HepG2 (cell line): ENCODE data around the gene SLIT3. TPM values are rescaled to one million over a fixed set of nuclear protein-coding genes. Genes with fewer than 3 reads are reported as not detected.

Source experiments
- ATAC-seq: fragments of 200-7000 bp; cut with Tn5 transposase; 3 replicates; pipeline ENCODE4 v1.9.1; 2020; ENCODE audit warnings: mild to moderate bottlenecking, moderate library complexity
- BruUV-seq: library from RNA; stranded (reverse); fragments of 400-500 nt; replicated peaks from 2 replicates; lab custom pipeline; 2021; lab: Mats Ljungman, UMichigan
- CTCF ChIA-PET: fragments of 300-600 bp; formaldehyde crosslinking; extraction: SDS; loops from one replicate; lab custom pipeline; 2021; ENCODE audit warnings: low total read pairs, inconsistent platforms, low intra/inter-chr PET ratio; lab: Yijun Ruan, JAX
- POLR2A ChIA-PET: fragments of 350-600 bp; sonication (Branson Sonifier 250); formaldehyde crosslinking; loops from one replicate; lab custom pipeline; 2020; ENCODE audit warnings: antibody characterized with exemption, inconsistent platforms; lab: Yijun Ruan, JAX
- DNase-seq: peaks from one replicate; pipeline ENCODE4 v3.0.0-alpha.2; 2015; ENCODE audit warnings: low spot score
- FAIRE-seq: peaks from 3 replicates; lab custom pipeline; 2011; peaks lifted over from hg19 to GRCh38; lab: Jason Lieb, UNC
- H2AFZ ChIP-seq: one replicate; pipeline ENCODE4 v1.6.1; 2011; ENCODE audit warnings: low read length, inconsistent platforms
- H3K27ac ChIP-seq: fragments of 300-600 bp; 3 replicates; pipeline ENCODE4 v1.8.0; 2011; ENCODE audit warnings: mixed run types, mild to moderate bottlenecking, mixed read lengths, low read length, inconsistent platforms; ENCODE audit not compliant: insufficient read depth; ENCODE audit errors: extremely low read length
- H3K27me3 ChIP-seq, 2 experiments: fragments of 200-600 bp in 1 of 2; 2 replicates in 1 of 2; 3 replicates in 1 of 2; pipeline versions ENCODE4 v1.6.0 to v1.8.0; 2011; ENCODE audit warnings: low read length in 2 of 2, mild to moderate bottlenecking in 2 of 2, moderate library complexity in 2 of 2, inconsistent platforms in 1 of 2; ENCODE audit not compliant: insufficient read depth in 2 of 2, control insufficient read depth in 1 of 2
- H3K36me3 ChIP-seq, 2 experiments: fragments of 200-600 bp in 1 of 2; replicated peaks in 1 of 2; 2 replicates in 1 of 2; 3 replicates in 1 of 2; pipeline versions ENCODE4 v1.5.1 to v1.8.0; 2011; ENCODE audit warnings: low read length in 2 of 2, inconsistent platforms in 1 of 2; ENCODE audit not compliant: insufficient read depth in 2 of 2, control insufficient read depth in 1 of 2
- H3K4me1 ChIP-seq: 2 replicates; pipeline ENCODE4 v1.5.1; 2012; ENCODE audit warnings: low read length, inconsistent platforms; ENCODE audit not compliant: insufficient read depth
- H3K4me2 ChIP-seq: 2 replicates; pipeline ENCODE4 v1.6.0; 2011; ENCODE audit warnings: low read depth, low read length, inconsistent platforms
- H3K4me3 ChIP-seq, 3 experiments: fragments of 200-600 bp in 1 of 3; sonication (generic), shearing (Covaris generic) in 1 of 3; replicated peaks in 1 of 3; 2 replicates each; pipeline ENCODE4 v1.5.1; 2011 to 2016; ENCODE audit warnings: low read length in 3 of 3, inconsistent platforms in 2 of 3, low read depth in 2 of 3, mild to moderate bottlenecking in 2 of 3, control low read depth in 1 of 3, mixed read lengths in 1 of 3; ENCODE audit not compliant: insufficient read depth in 1 of 3
- H3K79me2 ChIP-seq: one replicate; pipeline ENCODE4 v1.6.1; 2011; ENCODE audit warnings: low read length, inconsistent platforms; ENCODE audit not compliant: insufficient read depth
- H3K9ac ChIP-seq: 2 replicates; pipeline ENCODE4 v1.6.0; 2011; ENCODE audit warnings: mild to moderate bottlenecking, low read depth, low read length, inconsistent platforms; ENCODE audit not compliant: insufficient read depth
- H3K9me3 ChIP-seq: 2 replicates; pipeline ENCODE4 v1.5.1; 2012; ENCODE audit warnings: mild to moderate bottlenecking, low read length
- H4K20me1 ChIP-seq: 2 replicates; pipeline ENCODE4 v1.6.0; 2011; ENCODE audit warnings: inconsistent platforms, mild to moderate bottlenecking, low read length, moderate library complexity; ENCODE audit not compliant: insufficient read depth
- ARHGAP35 ChIP-seq: sonication (generic); formaldehyde crosslinking; IDR thresholded peaks from 2 replicates; pipeline ENCODE4 v1.9.0; 2022; ENCODE audit warnings: mild to moderate bottlenecking, inconsistent platforms, moderate library complexity, missing genetic modification reagents, borderline replicate concordance
- ATF3 ChIP-seq: sonication (generic); formaldehyde crosslinking; IDR thresholded peaks from 2 replicates; pipeline ENCODE4 v1.4.0; 2020; ENCODE audit warnings: missing genetic modification reagents
- EZH2 ChIP-seq: conservative IDR thresholded peaks from 2 replicates; pipeline ENCODE4 v1.6.1; 2012; ENCODE audit warnings: mild to moderate bottlenecking, low read depth, low read length, moderate library complexity
- FOXJ3 ChIP-seq: sonication (generic); formaldehyde crosslinking; IDR thresholded peaks from 2 replicates; pipeline ENCODE4 v1.4.0; 2020; ENCODE audit warnings: missing genetic modification reagents, mild to moderate bottlenecking, borderline replicate concordance
- KAT2B ChIP-seq: fragments of 150-350 bp; IDR thresholded peaks from 2 replicates; pipeline ENCODE4 v1.6.1; 2014; ENCODE audit warnings: low read depth, low read length, borderline replicate concordance
- MLXIP ChIP-seq: sonication (generic); formaldehyde crosslinking; IDR thresholded peaks from 2 replicates; pipeline ENCODE4 v1.9.0; 2021; ENCODE audit warnings: missing genetic modification reagents, borderline replicate concordance
- NFE2L2 ChIP-seq: fragments of 150-350 bp; IDR thresholded peaks from 2 replicates; pipeline ENCODE4 v1.6.1; 2014; ENCODE audit warnings: low read length
- NONO ChIP-seq, 2 experiments: fragments of 450-650 bp in 1 of 2; sonication (generic) in 1 of 2; formaldehyde crosslinking in 1 of 2; IDR thresholded peaks in 1 of 2; conservative IDR thresholded peaks in 1 of 2; 2 replicates each; pipeline versions ENCODE4 v1.6.1 to v1.8.0; 2017 to 2022; ENCODE audit warnings: mild to moderate bottlenecking in 1 of 2, missing genetic modification reagents in 1 of 2, moderate library complexity in 1 of 2
- XBP1 ChIP-seq: sonication (generic); formaldehyde crosslinking; IDR thresholded peaks from 2 replicates; pipeline ENCODE4 v1.5.0; 2020; ENCODE audit warnings: missing genetic modification reagents
- ZNF136 ChIP-seq: sonication (generic); formaldehyde crosslinking; IDR thresholded peaks from 2 replicates; pipeline ENCODE4 v1.8.1; 2022; ENCODE audit warnings: low read depth, mild to moderate bottlenecking, moderate library complexity, missing genetic modification reagents
- ZNF546 ChIP-seq: sonication (generic); formaldehyde crosslinking; conservative IDR thresholded peaks from 2 replicates; pipeline ENCODE4 v1.8.1; 2023; ENCODE audit warnings: mild to moderate bottlenecking, missing genetic modification reagents
- ZNF557 ChIP-seq: sonication (generic); formaldehyde crosslinking; IDR thresholded peaks from 2 replicates; pipeline ENCODE4 v1.4.0; 2020; ENCODE audit warnings: missing genetic modification reagents
- ZNF607 ChIP-seq: sonication (generic); formaldehyde crosslinking; IDR thresholded peaks from 2 replicates; pipeline ENCODE4 v1.5.1; 2020; ENCODE audit warnings: missing genetic modification reagents, mild to moderate bottlenecking, borderline replicate concordance
- ZNF674 ChIP-seq: sonication (generic); formaldehyde crosslinking; IDR thresholded peaks from 2 replicates; pipeline ENCODE4 v1.5.0; 2020; ENCODE audit warnings: low read depth, mild to moderate bottlenecking, missing genetic modification reagents
- ZNF703 ChIP-seq: sonication (generic); formaldehyde crosslinking; IDR thresholded peaks from 2 replicates; pipeline ENCODE4 v1.5.1; 2020; ENCODE audit warnings: missing genetic modification reagents, mild to moderate bottlenecking, moderate library complexity, borderline replicate concordance
- ZNF749 ChIP-seq: sonication (generic); formaldehyde crosslinking; IDR thresholded peaks from 2 replicates; pipeline ENCODE4 v1.8.0; 2022; ENCODE audit warnings: mild to moderate bottlenecking, missing genetic modification reagents, moderate library complexity, borderline replicate concordance
- ZNF773 ChIP-seq: sonication (generic); formaldehyde crosslinking; IDR thresholded peaks from 2 replicates; pipeline ENCODE4 v1.4.0; 2020; ENCODE audit warnings: missing genetic modification reagents, borderline replicate concordance
- WGBS: methylation state at CpG from one replicate; pipeline ENCODE4 v1.1.6; 2017; ENCODE audit warnings: low lambda C conversion rate; 5-methylcytosine and 5-hydroxymethylcytosine counted together
- in situ Hi-C: cut with HindIII; loops from 2 replicates; pipeline ENCODE4 v1.10.0; 2017; ENCODE audit warnings: low pct_unique_long_range_greater_than_20kb; ENCODE audit not compliant: extremely low pct_ligation_motif_present
- intact Hi-C: fragments of 100-400 bp; cut with micrococcal nuclease; formaldehyde crosslinking; loops from one replicate; pipeline ENCODE4 v1.10.0; 2022; ENCODE audit not compliant: unreplicated experiment
- polyA plus RNA-seq, 8 experiments: library from polyadenylated mRNA; depleted of rRNA in 3 of 8; stranded (reverse) in 7 of 8; unstranded in 1 of 8; fragments of >200 nt; fragmentation: Illumina TruSeq in 4 of 8; extraction: Trizol in 4 of 8; gene quantifications; 2 replicates each; pipeline versions ENCODE4 v1.2.1 to v1.2.3, GENCODE V29; 2011 to 2016; ENCODE audit warnings: low read depth in 4 of 8, missing spikeins in 1 of 8, mixed read lengths in 1 of 8; ENCODE audit not compliant: insufficient read depth in 1 of 8
- total RNA-seq, 5 experiments: library from RNA; depleted of rRNA; stranded (reverse); fragments of >200 nt; fragmentation: Illumina TruSeq; extraction: Trizol; gene quantifications; 2 replicates each; pipeline ENCODE4 v1.2.3, GENCODE V29; 2016; ENCODE audit warnings: low read depth in 1 of 5
- TF ChIP-seq, protein P1 (sequence below): sonication (generic); formaldehyde crosslinking; IDR thresholded peaks from 2 replicates; pipeline ENCODE4 v1.4.0; 2020; ENCODE audit warnings: missing genetic modification reagents

SLIT3 gene
- total and polyA plus RNA-seq, 2 of the 13 experiments (the other 11 are each of a cell fraction or from before 2014, with no cell fraction given): not detected

DNA sequence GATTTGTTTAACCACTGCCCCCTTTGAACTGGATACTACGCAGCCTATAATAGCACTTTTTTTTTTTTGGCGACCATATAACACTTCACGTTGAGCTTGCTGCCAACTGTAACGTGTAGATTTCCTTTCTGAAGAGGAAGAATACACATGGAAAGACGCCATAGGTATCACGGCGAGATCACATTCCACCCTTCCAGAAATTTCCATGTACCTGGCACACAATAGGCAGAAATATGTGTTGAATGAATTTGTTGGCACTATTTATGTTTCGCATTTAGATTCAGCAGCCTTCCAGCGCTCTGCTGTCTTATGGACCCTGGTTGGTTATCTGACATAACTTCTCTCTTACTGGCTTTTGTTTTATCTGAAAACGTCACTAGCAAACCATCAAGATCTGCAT, 250.3 kb downstream of the SLIT3 start:
- Histone ChIP-seq H3K79me2 (no peaks in the 10 kb centered on the region), H3K9me3 (no peaks in the 10 kb centered on the region), H3K4me2 (no peak overlapping the region), H3K27me3 (peaks cover 2 to 34% of the 10 kb centered on the region in 2 experiments; a peak in 3 of 5 replicates), H3K27ac (no peak overlapping the region), H3K9ac (no peak overlapping the region), H3K4me1 (no peaks in the 10 kb centered on the region)
- POLR2A ChIA-PET: no interaction called here
- CTCF ChIA-PET: no interaction called here
- intact Hi-C loops: no loop called here
- 30% methylated on average over 10 of the region's 10 CpGs for WGBS
- TF ChIP-seq XBP1 (CRISPR knock-in tag) (no peak), KAT2B (no peak), ZNF546 (CRISPR knock-in tag) (no peak), ZNF557 (CRISPR knock-in tag) (no peak), ZNF703 (CRISPR knock-in tag) (no peak), EZH2 (no peak), ATF3 (no peak), ARHGAP35 (CRISPR knock-in tag) (no peak), NFE2L2 (no peak), ZNF674 (CRISPR knock-in tag) (no peak), ZNF136 (no peak), ZNF607 (CRISPR knock-in tag) (no peak), ZNF773 (CRISPR knock-in tag) (no peak), ZNF749 (CRISPR knock-in tag) (no peak), NONO (IDR thresholded peaks at IDR 0.05) (no peak), NONO (CRISPR knock-in tag; conservative IDR thresholded peaks at IDR 0.05) (no peak), FOXJ3 (no peak), MLXIP (CRISPR knock-in tag) (no peak)
- TF ChIP-seq, protein P1, sequence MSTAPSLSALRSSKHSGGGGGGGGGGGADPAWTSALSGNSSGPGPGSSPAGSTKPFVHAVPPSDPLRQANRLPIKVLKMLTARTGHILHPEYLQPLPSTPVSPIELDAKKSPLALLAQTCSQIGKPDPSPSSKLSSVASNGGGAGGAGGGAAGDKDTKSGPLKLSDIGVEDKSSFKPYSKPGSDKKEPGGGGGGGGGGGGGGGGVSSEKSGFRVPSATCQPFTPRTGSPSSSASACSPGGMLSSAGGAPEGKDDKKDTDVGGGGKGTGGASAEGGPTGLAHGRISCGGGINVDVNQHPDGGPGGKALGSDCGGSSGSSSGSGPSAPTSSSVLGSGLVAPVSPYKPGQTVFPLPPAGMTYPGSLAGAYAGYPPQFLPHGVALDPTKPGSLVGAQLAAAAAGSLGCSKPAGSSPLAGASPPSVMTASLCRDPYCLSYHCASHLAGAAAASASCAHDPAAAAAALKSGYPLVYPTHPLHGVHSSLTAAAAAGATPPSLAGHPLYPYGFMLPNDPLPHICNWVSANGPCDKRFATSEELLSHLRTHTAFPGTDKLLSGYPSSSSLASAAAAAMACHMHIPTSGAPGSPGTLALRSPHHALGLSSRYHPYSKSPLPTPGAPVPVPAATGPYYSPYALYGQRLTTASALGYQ (CRISPR knock-in tag): no peak
- TF ChIP-seq, all 625 proteins: peak for 0
- in situ Hi-C loops: no loop called here
- no peaks in the 10 kb centered on the region for H3K36me3 ChIP-seq
- no peak for ATAC-seq
- no peak for FAIRE-seq
- H3K4me3 ChIP-seq: no peak overlapping the region
- no peak for DNase-seq
- BruUV-seq: no TSS peak
- H4K20me1 ChIP-seq: no peaks in the 10 kb centered on the region
- H2AFZ ChIP-seq: no peak overlapping the region
